HG03571 (cell line): ENCODE measurements around the gene MEIS2.

Experiments
- ATAC-seq: cut with Tn5 transposase; IDR thresholded peaks from one replicate; pipeline ENCODE4 v1.9.1; 2021; ENCODE audit not compliant: unreplicated experiment

Gene MEIS2

GRCh38 chr15:36881516-36881915, 218.8 kb downstream of the MEIS2 start:
- ATAC-seq: no peak

GRCh38 chr15:36880913-36881460, 219.4 kb downstream of the MEIS2 start:
- ATAC-seq: no peak

GRCh38 chr15:36880224-36880912, 220.0 kb downstream of the MEIS2 start:
- ATAC-seq: no peak

GRCh38 chr15:36879568-36880222, 220.7 kb downstream of the MEIS2 start:
- no peak for ATAC-seq

- no peak for ATAC-seq
Measured at GRCh38 chr15:36878684-36879262, 221.6 kb downstream of the MEIS2 start.

- ATAC-seq: no peak
Measured at GRCh38 chr15:36877796-36878683, 222.3 kb downstream of the MEIS2 start.

- no peak for ATAC-seq
Measured at GRCh38 chr15:36877294-36877693, 223.1 kb downstream of the MEIS2 start.

GRCh38 chr15:36875740-36876334, 224.5 kb downstream of the MEIS2 start:
- ATAC-seq: no peak

- ATAC-seq: no peak
Measured at GRCh38 chr15:36874930-36875329, 225.4 kb downstream of the MEIS2 start.

GRCh38 chr15:36867436-36867835, 232.9 kb downstream of the MEIS2 start:
- ATAC-seq: no peak

GRCh38 chr15:36866896-36867295, 233.5 kb downstream of the MEIS2 start:
- ATAC-seq: no peak

- no peak for ATAC-seq
Measured at GRCh38 chr15:36863570-36863969, 236.8 kb downstream of the MEIS2 start.

GRCh38 chr15:36860792-36861191, 239.6 kb downstream of the MEIS2 start:
- no peak for ATAC-seq

- no peak for ATAC-seq
Measured at GRCh38 chr15:36858423-36858822, 241.9 kb downstream of the MEIS2 start.

GRCh38 chr15:36856339-36856973, 243.9 kb downstream of the MEIS2 start:
- ATAC-seq: no peak

GRCh38 chr15:36850864-36851263, 249.5 kb downstream of the MEIS2 start:
- ATAC-seq: no peak

GRCh38 chr15:36845270-36845669, 255.1 kb downstream of the MEIS2 start:
- no peak for ATAC-seq

- no peak for ATAC-seq
Measured at GRCh38 chr15:36844534-36844998, 255.8 kb downstream of the MEIS2 start.

GRCh38 chr15:36843822-36844221, 256.5 kb downstream of the MEIS2 start:
- no peak for ATAC-seq

- no peak for ATAC-seq
Measured at GRCh38 chr15:36841193-36841592, 259.2 kb downstream of the MEIS2 start.
